ENCODE measurements around the gene CHADL.

- TF ChIP-seq CTCF (IDR thresholded peaks at IDR 0.05): no peak
- TF ChIP-seq POLR2AphosphoS5 (IDR thresholded peaks at IDR 0.05): no peak
- no peak for TF ChIP-seq POLR2A (IDR thresholded peaks at IDR 0.05)
These were observed 34.0 kb downstream of the CHADL start for GRCh38 chr22:41206719-41207118.
